Measurements from ENCODE around the gene SMAP1. TPM values are rescaled to one million over a fixed set of nuclear protein-coding genes. Genes with fewer than 3 reads are reported as not detected.
"Not testable (repeated sequence)": the region's sequence is repeated elsewhere in the genome, so short reads cannot be mapped to it uniquely, and the experiment has no call there.

SMAP1 gene
- total RNA-seq, 1 experiment from 2014 or later: 15.3 TPM

DNA sequence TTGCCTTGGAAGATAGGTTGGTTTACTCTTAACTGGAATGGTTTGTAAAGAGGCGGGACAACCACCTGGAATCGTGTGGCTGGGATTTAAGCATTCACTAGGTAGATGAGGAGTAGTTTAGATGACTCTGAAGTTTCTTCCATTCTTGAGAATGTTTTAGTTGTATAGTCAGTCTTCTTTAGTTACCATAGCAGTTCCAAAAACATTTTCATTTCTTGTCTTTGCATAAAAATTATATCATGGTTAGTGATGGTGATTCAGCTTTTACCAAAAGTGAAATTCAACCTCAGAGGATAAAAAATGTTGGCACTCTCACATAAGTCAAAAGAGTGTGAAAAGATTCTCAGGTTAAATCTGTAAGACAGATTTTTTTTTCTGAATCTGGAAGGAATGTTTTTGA, 70.3 kb downstream of the SMAP1 start:
- DNase-seq (ENCODE audit: extremely low read depth, low read depth): no peak

DNA sequence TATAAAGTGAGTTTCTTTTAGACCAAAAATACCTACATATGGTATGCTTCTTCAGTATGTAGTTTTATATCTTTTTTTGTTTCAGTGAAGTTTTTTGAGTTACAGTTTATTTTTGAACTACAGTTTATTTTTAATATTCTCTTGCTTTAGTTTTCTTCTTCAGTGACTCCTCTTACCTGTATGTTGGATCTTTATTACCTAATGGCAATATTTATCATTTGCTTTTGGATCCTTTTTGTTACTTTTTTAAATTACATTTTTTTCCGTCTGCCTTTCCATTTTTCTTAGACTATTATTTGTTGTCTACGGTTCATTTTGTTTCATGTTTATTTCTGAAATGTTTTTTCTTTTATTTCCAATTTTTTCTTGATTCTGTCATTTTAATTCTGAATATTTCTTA, 71.9 kb downstream of the SMAP1 start:
- no peak for DNase-seq (ENCODE audit: extremely low read depth, low read depth)

DNA sequence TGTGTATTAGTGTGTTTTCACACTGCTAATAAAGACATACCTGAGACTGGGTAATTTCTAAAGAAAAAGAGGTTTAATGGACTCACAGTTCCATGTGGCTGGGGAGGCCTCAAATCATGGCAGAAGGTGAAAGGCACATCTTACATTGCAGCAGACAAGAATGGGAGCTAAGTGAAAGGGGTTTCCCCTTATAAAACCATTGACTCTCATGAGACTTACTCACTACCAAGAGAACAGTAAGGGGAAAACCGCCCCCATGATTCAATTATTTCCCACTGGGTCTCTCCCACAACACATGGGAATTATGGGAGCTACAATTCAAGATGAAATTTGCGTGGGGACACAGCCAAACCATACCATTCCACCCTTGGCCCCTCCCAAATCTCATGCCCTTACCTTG, 73.1 kb downstream of the SMAP1 start:
- DNase-seq (ENCODE audit: extremely low read depth, low read depth): not testable (repeated sequence)

DNA sequence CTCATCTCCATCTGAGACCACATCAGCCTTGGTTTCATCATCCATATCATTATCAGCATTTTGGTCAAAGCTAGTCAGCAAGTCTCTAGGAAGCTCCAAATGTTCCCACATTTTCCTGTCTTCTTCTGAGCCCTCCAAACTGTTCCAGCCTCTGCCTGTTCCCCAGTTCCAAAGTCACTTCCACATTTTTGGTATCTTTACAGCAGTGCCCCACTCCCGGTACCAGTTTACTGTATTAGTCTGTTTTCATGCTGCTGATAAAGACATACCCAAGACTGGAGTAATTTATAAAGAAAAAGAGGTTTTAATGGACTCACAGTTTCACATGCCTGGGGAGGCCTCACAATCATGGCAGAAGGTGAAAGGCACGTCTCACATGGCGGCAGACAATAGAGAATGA, 74.8 kb downstream of the SMAP1 start:
- DNase-seq (ENCODE audit: extremely low read depth, low read depth): not testable (repeated sequence)

DNA sequence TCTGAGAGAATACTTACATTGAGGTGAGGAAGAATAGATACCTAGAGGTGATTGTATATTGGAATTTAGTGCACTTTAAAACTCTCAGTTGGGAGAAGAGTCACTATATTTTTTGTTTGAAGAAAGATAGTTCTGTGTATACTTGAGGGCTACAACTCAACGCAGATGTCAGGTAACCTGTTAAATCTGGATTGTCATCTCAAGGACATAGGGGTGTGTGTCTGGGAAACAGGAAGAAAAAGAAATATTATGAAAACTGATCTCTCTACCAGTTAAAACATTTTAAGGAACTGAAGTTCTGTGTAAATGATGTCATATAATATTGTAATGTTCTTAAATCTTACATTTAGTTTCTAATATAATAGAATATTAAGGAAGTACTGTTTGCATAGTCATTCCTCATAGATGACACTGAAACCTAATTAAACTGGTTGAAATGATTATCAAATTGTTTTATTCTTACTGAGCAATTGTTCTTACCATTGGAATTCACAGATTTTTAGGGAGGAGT, 86.2 kb downstream of the SMAP1 start:
- no peak for DNase-seq (ENCODE audit: extremely low read depth, low read depth)

DNA sequence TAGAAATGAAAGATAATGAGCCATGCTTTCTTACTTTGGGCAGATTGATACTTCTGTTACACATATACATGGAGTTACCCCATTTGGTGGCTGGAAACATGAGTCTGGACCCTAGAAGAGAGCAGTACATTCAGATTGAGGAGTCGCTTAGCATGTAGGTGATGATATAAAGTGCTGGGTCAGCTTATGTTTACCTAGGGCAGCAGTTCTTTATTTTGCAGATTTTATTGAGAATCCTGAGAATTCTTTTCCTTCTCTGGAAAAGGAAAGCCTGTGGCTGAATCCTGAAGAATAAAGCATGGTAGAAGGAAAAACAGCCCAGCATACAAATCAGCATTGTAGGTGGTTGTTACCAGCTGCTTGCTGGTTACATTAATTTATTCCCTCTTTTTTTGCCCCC, 91.2 kb downstream of the SMAP1 start:
- DNase-seq (ENCODE audit: extremely low read depth, low read depth): no peak

DNA sequence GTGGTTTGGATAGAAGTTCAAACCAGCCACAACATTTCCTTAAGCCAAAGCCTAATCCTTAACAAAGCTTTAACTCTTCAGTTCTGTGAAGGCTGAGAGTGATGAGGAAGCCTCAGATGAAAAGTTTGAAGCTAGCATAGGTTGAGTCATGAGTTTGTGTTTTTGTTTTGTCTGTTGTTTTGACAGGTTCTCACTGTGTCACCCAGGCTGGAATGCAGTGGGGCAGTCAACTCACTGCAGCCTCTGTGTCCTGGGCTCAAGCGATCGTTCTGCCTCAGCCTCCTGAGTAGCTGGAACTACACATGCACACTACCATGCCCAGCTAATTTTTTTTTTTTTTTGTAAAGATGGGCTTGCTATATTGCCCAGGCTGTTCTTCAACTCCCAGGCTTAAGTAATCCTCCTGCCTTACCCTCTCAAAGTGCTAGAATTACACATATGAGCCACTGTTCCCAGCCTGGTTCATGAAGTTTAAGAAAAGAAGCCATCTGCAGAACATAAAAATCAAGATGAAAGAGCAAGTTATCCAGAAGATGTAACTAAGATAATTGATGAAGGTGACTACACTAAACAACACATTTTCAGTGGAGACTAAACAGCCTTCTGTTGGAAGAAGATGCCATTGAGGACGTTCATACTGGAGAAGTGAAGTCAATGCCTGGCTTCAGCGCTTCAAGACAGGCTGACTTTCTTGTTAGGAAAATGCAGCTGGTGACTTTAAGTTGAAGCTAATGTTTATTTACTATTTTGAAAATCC, 96.2 kb downstream of the SMAP1 start:
- DNase-seq (ENCODE audit: extremely low read depth, low read depth): no peak

DNA sequence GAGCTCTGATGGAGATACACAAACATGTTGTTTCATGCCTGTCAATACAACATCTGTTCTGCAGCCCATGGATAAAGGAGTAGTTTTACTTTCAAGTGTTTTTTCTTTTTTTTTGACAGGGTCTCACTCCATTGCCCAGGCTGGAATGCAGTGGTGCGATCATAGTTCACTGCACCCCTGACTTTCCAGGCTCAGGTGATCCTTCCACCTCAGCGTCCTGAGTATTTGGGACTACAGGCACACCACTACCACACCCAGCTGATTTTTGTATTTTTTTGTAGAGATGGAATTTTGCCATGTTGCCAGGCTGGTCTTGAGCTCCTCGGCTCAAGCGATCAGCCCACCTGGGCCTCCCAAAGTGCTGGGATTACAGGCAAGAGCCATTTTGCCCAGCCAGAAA, 97.0 kb downstream of the SMAP1 start:
- no peak for DNase-seq (ENCODE audit: extremely low read depth, low read depth)

DNA sequence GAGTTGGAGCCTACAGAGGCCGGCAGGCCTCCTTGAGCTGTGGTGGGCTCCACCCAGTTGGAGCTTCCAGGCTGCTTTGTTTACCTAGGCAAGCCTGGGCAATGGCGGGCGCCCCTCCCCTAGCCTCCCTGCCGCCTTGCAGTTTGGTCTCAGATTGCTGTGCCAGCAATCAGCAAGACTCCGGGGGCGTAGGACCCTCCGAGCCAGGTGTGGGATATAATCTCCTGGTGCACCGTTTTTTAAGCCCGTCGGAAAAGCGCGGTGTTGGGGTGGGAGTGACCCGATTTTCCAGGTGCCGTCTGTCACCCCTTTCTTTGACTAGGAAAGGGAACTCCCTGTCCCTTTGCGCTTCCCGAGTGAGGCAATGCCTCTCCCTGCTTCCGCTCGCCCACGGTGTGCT, 103.7 kb downstream of the SMAP1 start:
- not testable (repeated sequence) for DNase-seq (ENCODE audit: extremely low read depth, low read depth)

DNA sequence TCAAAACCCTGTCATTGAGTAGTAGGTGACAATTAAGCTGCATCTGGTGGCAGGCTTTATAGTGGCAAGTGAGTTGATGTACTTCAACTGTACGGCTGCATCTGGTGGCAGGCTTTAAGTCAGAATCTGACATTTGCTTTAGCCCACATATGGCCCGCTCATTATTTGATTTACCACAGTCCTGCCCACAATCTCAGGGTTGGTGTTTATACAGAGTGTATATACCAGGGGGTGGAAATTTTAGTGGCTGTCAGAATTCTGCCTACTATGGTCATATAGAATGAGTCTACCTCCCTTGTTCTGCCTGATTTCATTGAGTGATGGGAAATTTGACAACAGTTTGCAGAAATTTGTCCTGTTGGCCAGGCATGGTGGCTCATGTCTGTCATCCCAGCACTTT, 112.3 kb downstream of the SMAP1 start:
- no peak for DNase-seq (ENCODE audit: extremely low read depth, low read depth)

DNA sequence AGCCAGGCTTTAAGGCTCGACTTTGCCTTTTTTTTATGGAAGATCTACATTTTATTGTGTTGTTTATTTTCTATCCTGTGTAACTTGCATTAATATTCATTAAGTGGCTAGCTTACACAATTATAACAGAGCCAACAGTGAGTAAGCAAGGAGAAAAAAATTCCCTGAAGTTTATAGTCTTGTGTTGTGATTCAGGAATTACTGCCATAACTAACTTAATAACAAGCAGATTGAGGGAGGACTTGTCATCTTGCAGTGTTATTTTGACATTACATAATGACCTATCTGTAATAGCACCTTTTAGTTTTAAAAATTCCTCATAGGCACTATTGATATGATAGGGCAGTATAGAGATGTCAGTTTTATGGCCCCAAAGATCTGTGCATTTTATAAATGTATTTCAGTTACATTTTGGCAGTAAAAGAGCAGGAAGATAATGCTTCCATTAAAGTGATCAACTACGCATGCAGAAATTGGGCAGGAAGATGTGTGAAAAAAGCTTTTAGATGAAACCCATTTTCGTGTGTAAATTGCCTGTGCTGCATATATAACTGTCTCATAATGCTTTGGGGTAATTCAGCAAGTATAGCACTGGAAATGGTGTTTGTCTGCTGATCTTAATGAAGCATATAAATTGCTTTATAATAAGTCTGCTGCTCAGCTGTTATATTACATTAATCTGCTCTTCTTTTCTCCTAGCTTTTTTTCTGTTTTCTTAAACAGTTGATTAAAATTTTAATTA, 123.0 kb downstream of the SMAP1 start:
- no peak for DNase-seq (ENCODE audit: extremely low read depth, low read depth)

DNA sequence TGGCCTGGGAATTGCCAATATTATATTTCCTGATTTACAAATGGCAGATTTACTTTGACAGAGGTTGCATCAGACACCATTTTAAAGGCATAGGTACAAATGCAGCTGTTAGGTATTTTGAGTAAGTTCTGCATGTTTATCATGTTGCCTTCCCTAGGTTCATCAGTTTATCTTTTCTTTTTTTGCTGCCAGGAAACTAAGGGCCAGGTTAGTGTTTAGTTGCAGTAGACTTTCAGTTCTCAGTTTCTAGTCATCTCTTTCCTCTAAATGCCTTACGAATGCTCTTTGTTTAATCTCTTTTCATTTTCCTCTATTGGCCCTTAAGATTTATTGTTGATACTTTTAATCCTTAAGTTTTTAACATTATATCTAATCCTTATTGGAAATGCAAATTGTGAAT, 129.9 kb downstream of the SMAP1 start:
- no peak for DNase-seq (ENCODE audit: extremely low read depth, low read depth)

DNA sequence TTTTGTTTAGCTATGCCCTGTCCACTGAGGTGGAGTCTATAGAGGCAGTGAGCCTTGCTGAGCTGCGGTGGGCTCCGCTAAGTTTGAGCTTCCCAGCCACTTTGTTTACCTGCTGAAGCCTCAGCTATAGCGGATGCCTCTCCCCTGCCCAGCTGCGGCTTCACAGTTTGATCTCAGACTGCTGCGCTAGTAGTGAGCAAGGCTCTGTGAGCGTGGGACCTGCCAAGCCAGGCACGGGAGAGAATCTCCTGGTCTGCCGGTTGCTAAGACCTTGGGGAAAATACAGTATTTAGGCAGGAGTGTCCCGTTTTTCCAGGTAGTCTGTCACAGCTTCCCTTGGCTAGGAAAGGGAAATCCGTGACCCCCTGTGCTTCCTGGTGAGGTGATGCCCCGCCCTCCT, 138.4 kb downstream of the SMAP1 start:
- DNase-seq (ENCODE audit: extremely low read depth, low read depth): no peak

DNA sequence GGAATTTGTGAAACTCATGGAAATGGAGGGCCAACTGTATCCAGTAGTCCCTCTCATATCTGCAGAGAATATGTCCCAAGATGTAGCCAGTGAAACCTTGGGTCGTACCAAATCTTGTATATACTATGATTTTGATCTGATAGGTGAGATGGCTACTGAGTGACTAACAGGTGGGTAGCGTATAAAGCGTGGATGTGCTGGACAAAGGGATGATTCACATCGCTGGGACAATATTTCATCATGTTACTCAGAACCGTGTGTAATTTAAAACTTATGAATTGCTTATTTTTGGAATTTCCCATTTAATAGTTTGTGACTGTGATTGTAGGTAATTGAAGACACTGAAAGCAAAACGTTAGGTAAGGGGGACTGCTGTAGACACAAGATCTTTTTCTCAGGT, 144.1 kb downstream of the SMAP1 start:
- DNase-seq (ENCODE audit: extremely low read depth, low read depth): no peak

DNA sequence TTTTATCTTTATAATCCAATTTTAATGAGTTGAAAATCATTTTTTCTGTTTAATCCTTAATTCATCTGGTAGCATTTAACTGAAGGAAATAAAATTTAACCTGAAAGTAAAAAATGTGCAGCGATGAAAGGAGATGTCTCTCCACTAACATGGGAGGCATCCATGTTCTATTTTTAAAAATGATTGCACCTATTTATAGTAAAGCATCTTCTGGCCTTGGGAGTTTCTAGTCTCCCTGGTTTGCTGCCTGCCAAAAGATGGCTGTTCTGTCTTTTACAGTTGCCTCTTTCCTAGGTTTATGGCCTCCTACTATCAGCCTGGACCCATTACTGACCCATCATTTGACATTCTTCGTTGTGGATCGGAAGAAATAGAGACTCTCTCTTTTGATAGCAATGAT, 146.2 kb downstream of the SMAP1 start:
- DNase-seq (ENCODE audit: extremely low read depth, low read depth): no peak

DNA sequence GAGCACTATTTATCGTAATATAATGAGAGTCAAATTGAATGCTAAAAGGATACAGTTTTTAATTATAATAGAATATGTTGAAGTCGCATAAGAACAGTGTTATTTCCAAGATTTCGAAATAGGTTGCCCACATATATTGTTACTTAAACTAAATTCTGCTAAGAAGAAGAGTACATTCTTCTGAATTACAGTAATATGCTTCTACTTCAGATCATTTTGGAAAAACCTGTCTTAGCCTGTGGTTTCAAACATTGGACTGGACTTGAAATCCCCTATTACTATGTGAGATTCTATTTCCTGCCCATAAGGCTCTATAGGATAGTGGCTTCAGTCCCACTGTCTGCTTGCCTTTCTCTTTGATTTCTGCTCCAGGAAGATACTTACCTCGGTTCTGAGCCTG, 152.0 kb downstream of the SMAP1 start:
- no peak for DNase-seq (ENCODE audit: extremely low read depth, low read depth)

DNA sequence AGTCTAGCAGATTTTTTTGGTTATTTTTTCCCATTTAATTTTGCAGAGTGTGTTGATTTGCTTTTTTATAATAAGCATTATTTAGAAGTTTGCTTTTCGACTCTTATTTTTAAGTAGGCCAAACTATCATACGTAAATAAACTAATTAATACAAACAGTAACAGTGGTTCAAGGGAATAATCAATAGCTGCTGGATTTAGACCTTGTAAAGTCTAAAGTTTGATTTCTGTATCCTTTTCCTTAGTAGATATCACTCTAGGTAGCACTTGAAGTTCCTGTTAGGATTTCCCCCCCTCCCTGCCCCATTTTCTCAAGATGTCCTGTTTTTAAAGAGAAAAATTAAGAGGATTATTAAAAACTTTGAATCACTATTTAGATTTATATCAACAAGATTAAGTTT, 153.1 kb downstream of the SMAP1 start:
- no peak for DNase-seq (ENCODE audit: extremely low read depth, low read depth)

DNA sequence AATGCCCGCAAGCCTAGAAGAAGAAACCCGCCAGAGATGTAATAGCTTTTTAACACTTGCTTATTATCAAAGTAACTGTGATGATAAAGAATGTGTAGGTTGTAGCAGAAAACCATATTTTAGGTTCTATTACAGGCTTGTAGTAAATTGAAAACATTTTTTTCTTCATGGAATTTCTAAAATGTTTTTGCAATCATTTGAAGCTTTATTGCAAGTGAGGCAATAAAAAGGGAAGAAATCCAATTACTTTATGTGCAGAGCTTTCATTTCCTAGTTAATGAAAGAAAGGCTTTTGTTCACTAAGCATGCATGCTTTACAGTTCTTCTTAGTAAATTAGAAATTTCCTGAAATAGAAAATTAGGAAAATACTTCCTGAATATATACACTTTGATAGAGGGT, 154.1 kb downstream of the SMAP1 start:
- no peak for DNase-seq (ENCODE audit: extremely low read depth, low read depth)

DNA sequence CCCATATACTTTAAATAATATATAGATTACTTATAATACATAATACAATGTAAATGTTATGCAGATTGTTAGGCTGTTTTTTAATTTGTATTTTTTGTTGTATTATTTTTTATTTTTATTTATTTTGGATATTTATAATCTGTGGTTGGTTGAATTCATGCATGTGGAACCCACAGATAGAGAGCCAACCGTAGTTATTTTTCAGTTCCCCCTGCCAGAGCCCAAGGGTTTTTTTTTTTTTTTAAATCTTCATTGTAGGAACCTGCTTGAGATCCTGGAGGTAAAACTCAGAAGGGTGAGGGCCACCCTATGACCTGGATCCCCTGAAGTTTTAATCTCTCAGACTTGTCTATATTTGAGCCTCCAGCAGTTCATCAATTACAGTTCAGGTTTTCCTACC, 156.0 kb downstream of the SMAP1 start:
- no peak for DNase-seq (ENCODE audit: extremely low read depth, low read depth)

DNA sequence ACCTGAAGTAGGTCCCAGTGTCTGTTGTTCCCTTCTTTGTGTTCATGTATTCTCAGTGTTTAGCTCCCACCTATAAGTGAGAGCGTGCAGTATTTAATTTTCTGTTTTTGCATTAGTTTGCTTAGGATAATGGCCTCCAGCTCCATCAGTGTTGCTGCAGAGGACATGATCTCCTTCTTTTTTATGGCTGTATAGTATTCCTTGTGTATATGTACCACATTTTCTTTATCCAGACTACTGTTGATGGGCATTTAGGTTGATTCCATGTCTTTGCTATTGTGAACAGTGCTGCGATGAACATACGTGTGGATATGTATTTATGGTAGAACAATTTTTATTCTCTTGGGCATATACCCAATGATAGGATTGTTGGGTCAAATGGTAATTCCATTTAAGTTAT, 163.7 kb downstream of the SMAP1 start:
- DNase-seq (ENCODE audit: extremely low read depth, low read depth): no peak

DNA sequence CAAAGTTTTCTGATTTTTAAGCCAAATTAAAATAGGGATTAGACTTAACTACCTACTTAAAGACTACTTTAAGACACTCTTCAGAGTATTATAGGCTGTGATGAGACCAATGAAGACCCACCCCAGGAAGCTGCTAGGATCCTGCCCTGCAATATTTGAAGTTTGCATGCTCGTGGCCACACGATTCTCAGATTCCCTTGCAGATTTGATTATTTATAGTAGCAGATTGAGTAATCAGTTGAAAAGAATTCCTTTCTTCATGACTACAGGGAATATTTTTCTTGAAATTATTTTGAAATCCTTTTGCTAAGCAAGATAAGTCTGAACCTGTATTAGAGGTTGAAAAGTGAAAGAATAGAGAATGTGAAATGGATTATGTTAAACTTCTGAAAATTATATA, 166.8 kb downstream of the SMAP1 start:
- DNase-seq (ENCODE audit: extremely low read depth, low read depth): no peak

DNA sequence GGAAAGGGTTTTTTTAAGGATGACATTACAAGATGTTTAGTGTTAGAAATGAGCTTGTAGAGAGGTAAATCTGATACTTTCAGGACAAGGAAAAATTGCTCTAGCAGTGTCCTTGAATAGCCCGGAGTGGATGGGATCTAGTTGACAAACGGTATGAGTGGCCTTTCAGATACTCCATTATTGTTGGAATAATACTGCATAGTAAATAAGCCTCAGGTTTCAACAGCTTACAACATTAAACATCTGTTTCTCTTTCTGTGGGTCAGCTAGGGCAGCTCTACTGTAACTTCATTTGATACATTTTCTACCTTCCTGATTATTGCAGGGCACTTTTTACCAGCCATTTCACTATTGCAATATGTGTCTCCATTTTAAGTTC, 171.2 kb downstream of the SMAP1 start:
- DNase-seq (ENCODE audit: extremely low read depth, low read depth): no peak

Data from NCI-H460 (cell line).